PC-9 (cell line): ENCODE results near the gene XXYLT1.

Experiments
- CTCF ChIP-seq: fragments of 200-600 bp; sonication (generic); conservative IDR thresholded peaks from 2 replicates; pipeline ENCODE4 v1.6.1; 2017; ENCODE audit warnings: mixed run types, antibody characterized with exemption, mild to moderate bottlenecking, moderate library complexity
- EZH2 ChIP-seq: fragments of 200-600 bp; sonication (generic); IDR thresholded peaks from 2 replicates; pipeline ENCODE4 v1.8.0; 2017; ENCODE audit warnings: antibody characterized with exemption, low read depth

GRCh38 chr3:195056506-195056905 is 214.5 kb downstream of the XXYLT1 start:
- TF ChIP-seq CTCF (no peak), EZH2 (no peak)
